CD4-positive, alpha-beta T cell (primary cell): ENCODE measurements around the gene RAI1. TPM values are rescaled to one million over a fixed set of nuclear protein-coding genes. Genes with fewer than 3 reads are reported as not detected.

Experiments
- ATAC-seq: fragments of 200-7000 bp; cut with Tn5 transposase; one replicate; pipeline ENCODE4 v1.10.0; 2022; ENCODE audit warnings: mild to moderate bottlenecking; ENCODE audit not compliant: poor library complexity
- CTCF ChIA-PET: fragments of 350-600 bp; sonication (Branson Sonifier 250); formaldehyde crosslinking; loops from one replicate; lab custom pipeline; 2021; ENCODE audit warnings: antibody characterized with exemption, inconsistent platforms; lab: Charles Lee
- POLR2A ChIA-PET: fragments of 350-600 bp; sonication (Branson Sonifier 250); formaldehyde crosslinking; loops from one replicate; lab custom pipeline; 2021; ENCODE audit warnings: antibody characterized with exemption, inconsistent platforms; lab: Charles Lee
- DNase-seq, 14 experiments: peaks; one replicate each; pipeline ENCODE4 v3.0.0-alpha.2; 2013 to 2020; ENCODE audit warnings: mixed read lengths in 2 of 14
- H3K27ac ChIP-seq, 2 donors: one replicate each; pipeline versions ENCODE4 v1.5.1 to v1.7.0; 2013; ENCODE audit warnings: low read length in 2 of 2, low read depth in 1 of 2, mild to moderate bottlenecking in 1 of 2
- H3K27me3 ChIP-seq, 2 experiments: 1 replicate in 1 of 2; 2 replicates in 1 of 2; pipeline versions ENCODE4 v1.6.1 to v1.7.0; 2013; ENCODE audit warnings: low read length in 2 of 2, control low read depth in 1 of 2, mild to moderate bottlenecking in 1 of 2, moderate library complexity in 1 of 2; ENCODE audit not compliant: insufficient read depth in 2 of 2, control insufficient read depth in 1 of 2
- H3K36me3 ChIP-seq: one replicate; pipeline ENCODE4 v1.6.1; 2013; ENCODE audit warnings: low read length, control low read depth; ENCODE audit not compliant: insufficient read depth
- H3K4me1 ChIP-seq: one replicate; pipeline ENCODE4 v1.6.1; 2013; ENCODE audit warnings: low read length, control low read depth; ENCODE audit not compliant: insufficient read depth
- H3K4me3 ChIP-seq: one replicate; pipeline ENCODE4 v1.5.1; 2013; ENCODE audit warnings: mild to moderate bottlenecking, low read length, moderate library complexity
- H3K9me3 ChIP-seq, 2 experiments: 1 replicate in 1 of 2; 2 replicates in 1 of 2; pipeline versions ENCODE4 v1.6.1 to v1.7.0; 2013; ENCODE audit warnings: low read length in 2 of 2, mild to moderate bottlenecking in 2 of 2, control low read depth in 1 of 2, moderate library complexity in 1 of 2; ENCODE audit not compliant: control insufficient read depth in 1 of 2, insufficient read depth in 1 of 2
- H3K27ac Mint-ChIP-seq: one replicate; pipeline ENCODE4 v1.8.0; 2020; ENCODE audit warnings: mixed read lengths
- H3K27me3 Mint-ChIP-seq: one replicate; pipeline ENCODE4 v1.8.0; 2021; ENCODE audit warnings: mixed read lengths
- H3K36me3 Mint-ChIP-seq: one replicate; pipeline ENCODE4 v1.8.0; 2021; ENCODE audit warnings: low read depth, mixed read lengths
- H3K4me1 Mint-ChIP-seq: one replicate; pipeline ENCODE4 v1.8.0; 2021; ENCODE audit warnings: low read depth, mixed read lengths
- H3K4me3 Mint-ChIP-seq: one replicate; pipeline ENCODE4 v1.8.0; 2020; ENCODE audit warnings: mild to moderate bottlenecking, mixed read lengths
- H3K9me3 Mint-ChIP-seq: one replicate; pipeline ENCODE4 v1.8.0; 2020; ENCODE audit warnings: mixed read lengths
- CTCF ChIP-seq: fragments of 200-600 bp; IDR thresholded peaks from one replicate; pipeline ENCODE4 v1.8.0; 2022; ENCODE audit warnings: antibody characterized with exemption, mild to moderate bottlenecking
- intact Hi-C, 2 experiments: fragments of 100-400 bp; cut with DNase I in 1 of 2; cut with micrococcal nuclease in 1 of 2; formaldehyde crosslinking; loops; one replicate each; pipeline versions ENCODE4 v1.15.1 to v1.9.0; 2023 to 2025; cut with DNase I, micrococcal nuclease
- total RNA-seq, 174 experiments: library from RNA in 2 of 174; stranded (reverse) in 2 of 174; gene quantifications; one replicate each; pipeline ENCODE4 v1.2.3 and lab custom pipeline; 2021 to 2026

RAI1 gene
- total RNA-seq, 2 experiments from 2014 or later: 19.3 to 25.2 TPM

GRCh38 chr17:17698371-17698770, 17.1 kb downstream of the RAI1 start:
- Mint-ChIP-seq H3K9me3 (no peaks in the 10 kb centered on the region), H3K4me1 (peaks cover 25% of the 10 kb centered on the region), H3K27ac (no peak overlapping the region), H3K36me3 (peaks cover 5% of the 10 kb centered on the region), H3K4me3 (no peak overlapping the region), H3K27me3 (no peaks in the 10 kb centered on the region)
- DNase-seq: no peak
- peaks cover 35% of the 10 kb centered on the region for H3K4me1 ChIP-seq
- POLR2A ChIA-PET: interaction anchor here (1.0 kb wide), 1 partner anchor 136 kb away, joined by 3 read pairs; no protein-coding TSS in a partner anchor
- H3K36me3 ChIP-seq: no peaks in the 10 kb centered on the region
- H3K4me3 ChIP-seq: no peak overlapping the region
- TF ChIP-seq CTCF: no peak
- intact Hi-C loops: loop anchor here in 1 of 2 experiments (10.0 kb wide), 1 partner anchor 86 kb away; no protein-coding TSS in a partner anchor
- CTCF ChIA-PET: no interaction called here
- no peak overlapping the region for H3K27ac ChIP-seq
- H3K9me3 ChIP-seq: no peaks in the 10 kb centered on the region
- no peak for ATAC-seq
- no peaks in the 10 kb centered on the region for H3K27me3 ChIP-seq

DNA sequence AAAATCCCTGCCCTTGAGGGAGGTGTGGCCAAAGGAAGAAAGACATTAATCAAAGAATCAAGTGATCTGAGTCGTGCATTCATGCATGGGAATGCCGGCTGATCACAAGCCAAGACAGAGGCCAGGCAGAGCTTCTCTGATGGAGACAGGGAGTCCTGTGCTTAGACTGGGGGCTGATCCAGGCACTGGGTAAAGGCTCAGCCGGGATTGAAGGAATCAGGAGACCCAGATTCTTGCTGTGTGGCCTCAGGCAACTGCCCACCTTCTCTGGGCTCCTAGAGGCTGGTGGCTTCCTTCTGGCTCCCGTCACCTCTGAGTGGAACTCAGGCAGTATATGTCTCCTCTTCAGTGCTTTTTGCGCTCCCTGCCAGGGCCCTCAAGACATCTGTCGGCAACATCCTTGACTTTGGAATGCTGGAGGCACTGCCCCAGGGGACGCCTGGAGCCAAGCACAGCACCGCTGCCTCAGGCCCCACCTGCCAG, 17.7 kb downstream of the RAI1 start:
- intact Hi-C loops: loop anchor here in 1 of 2 experiments (10.0 kb wide), 1 partner anchor 86 kb away; no protein-coding TSS in a partner anchor
- peaks cover 5% of the 10 kb centered on the region for H3K36me3 Mint-ChIP-seq
- ATAC-seq (no peak), DNase-seq (no peak)
- peaks cover 20% of the 10 kb centered on the region for H3K4me1 Mint-ChIP-seq
- Histone ChIP-seq H3K36me3 (peaks cover 1% of the 10 kb centered on the region), H3K9me3 (no peaks in the 10 kb centered on the region), H3K4me3 (no peak overlapping the region), H3K27me3 (no peaks in the 10 kb centered on the region), H3K4me1 (peaks cover 30% of the 10 kb centered on the region), H3K27ac (no peak overlapping the region)
- no peak overlapping the region for H3K27ac Mint-ChIP-seq
- no peaks in the 10 kb centered on the region for H3K9me3 Mint-ChIP-seq
- no peaks in the 10 kb centered on the region for H3K27me3 Mint-ChIP-seq
- ChIA-PET POLR2A (interaction anchor here (1.0 kb wide), 1 partner anchor 135 kb away, joined by 3 read pairs; no protein-coding TSS in a partner anchor), CTCF (no interaction called here)
- no peak for TF ChIP-seq CTCF
- H3K4me3 Mint-ChIP-seq: no peak overlapping the region

GRCh38 chr17:17699491-17699890, 18.2 kb downstream of the RAI1 start:
- DNase-seq: no peak
- ChIA-PET POLR2A (interaction anchor here (1.0 kb wide), 1 partner anchor 135 kb away, joined by 3 read pairs; no protein-coding TSS in a partner anchor), CTCF (no interaction called here)
- no peak for ATAC-seq
- Histone ChIP-seq H3K27me3 (no peaks in the 10 kb centered on the region), H3K4me1 (peaks cover 25% of the 10 kb centered on the region), H3K4me3 (no peak overlapping the region), H3K27ac (no peak overlapping the region), H3K36me3 (peaks cover 3% of the 10 kb centered on the region), H3K9me3 (no peaks in the 10 kb centered on the region)
- Mint-ChIP-seq H3K27me3 (no peaks in the 10 kb centered on the region), H3K4me1 (peaks cover 16% of the 10 kb centered on the region), H3K36me3 (peaks cover 5% of the 10 kb centered on the region), H3K4me3 (no peak overlapping the region), H3K27ac (no peak overlapping the region), H3K9me3 (no peaks in the 10 kb centered on the region)
- intact Hi-C loops: loop anchor here in 1 of 2 experiments (10.0 kb wide), 1 partner anchor 85 kb away; no protein-coding TSS in a partner anchor
- TF ChIP-seq CTCF: no peak
